H1 (cell line): ENCODE results near the gene ZNF423. TPM values are rescaled to one million over a fixed set of nuclear protein-coding genes. Genes with fewer than 3 reads are reported as not detected.

Source experiments
- CTCF ChIA-PET: fragments of 300-600 bp; sonication (Branson Sonifier 250); formaldehyde crosslinking; loops from one replicate; lab custom pipeline; 2021; ENCODE audit not compliant: partially characterized antibody; lab: Charles Lee
- POLR2A ChIA-PET: fragments of 300-600 bp; sonication (Branson Sonifier 250); formaldehyde crosslinking; loops from one replicate; lab custom pipeline; 2021; ENCODE audit warnings: inconsistent platforms; ENCODE audit not compliant: partially characterized antibody; lab: Charles Lee
- DNase-seq, 2 experiments: peaks; one replicate each; pipeline versions ENCODE4 v3.0.0 to v3.0.0-alpha.2; 2010 to 2022; ENCODE audit warnings: low spot score in 2 of 2, low read depth in 1 of 2, mixed read lengths in 1 of 2
- FAIRE-seq: peaks from 2 replicates; lab custom pipeline; 2011; peaks lifted over from hg19 to GRCh38; lab: Jason Lieb, UNC
- H2AFZ ChIP-seq: 2 replicates; pipeline ENCODE4 v1.8.1; 2012; ENCODE audit warnings: low read length, inconsistent platforms
- H2AK5ac ChIP-seq: 2 replicates; pipeline ENCODE4 v1.6.1; 2013; ENCODE audit warnings: low read depth, low read length
- H2BK120ac ChIP-seq: replicated peaks from 2 replicates; pipeline ENCODE3; 2013; ENCODE audit warnings: low read depth, low read length, inconsistent platforms
- H2BK12ac ChIP-seq: 2 replicates; pipeline ENCODE4 v1.6.1; 2013; ENCODE audit warnings: low read depth, low read length
- H2BK15ac ChIP-seq: 2 replicates; pipeline ENCODE4 v1.6.1; 2013; ENCODE audit warnings: low read length
- H2BK20ac ChIP-seq: 2 replicates; pipeline ENCODE4 v1.6.1; 2013; ENCODE audit warnings: low read length
- H2BK5ac ChIP-seq: 2 replicates; pipeline ENCODE4 v1.6.1; 2013; ENCODE audit warnings: low read depth, low read length
- H3K14ac ChIP-seq: 2 replicates; pipeline ENCODE4 v1.6.1; 2013; ENCODE audit warnings: inconsistent platforms; ENCODE audit not compliant: insufficient read length
- H3K18ac ChIP-seq: 2 replicates; pipeline ENCODE4 v1.6.1; 2013; ENCODE audit warnings: low read length; ENCODE audit errors: extremely low read depth
- H3K23ac ChIP-seq: 2 replicates; pipeline ENCODE4 v1.6.1; 2013; ENCODE audit warnings: inconsistent platforms; ENCODE audit not compliant: insufficient read length
- H3K23me2 ChIP-seq: 2 replicates; pipeline ENCODE4 v1.6.1; 2013; ENCODE audit warnings: low read depth, low read length
- H3K27ac ChIP-seq: 2 replicates; pipeline ENCODE4 v1.6.1; 2011; ENCODE audit warnings: low read depth, low read length, inconsistent platforms
- H3K27me3 ChIP-seq, 4 experiments: replicated peaks in 1 of 4; 1 replicate in 1 of 4; 2 replicates in 3 of 4; pipeline versions ENCODE4 v1.6.1 to v1.8.1; 2011 to 2013; ENCODE audit warnings: low read length in 3 of 4, mild to moderate bottlenecking in 3 of 4, inconsistent platforms in 2 of 4, mixed read lengths in 2 of 4, moderate library complexity in 1 of 4; ENCODE audit not compliant: control insufficient read depth in 3 of 4, insufficient read depth in 3 of 4; ENCODE audit errors: extremely low read depth in 1 of 4
- H3K36me3 ChIP-seq, 4 experiments: 2 replicates each; pipeline versions ENCODE4 v1.6.1 to v1.8.1; 2011 to 2013; ENCODE audit warnings: mild to moderate bottlenecking in 4 of 4, low read length in 3 of 4, moderate library complexity in 2 of 4, control low read depth in 1 of 4, inconsistent platforms in 1 of 4; ENCODE audit not compliant: insufficient read depth in 4 of 4, control insufficient read depth in 2 of 4
- H3K4ac ChIP-seq: replicated peaks from 2 replicates; pipeline ENCODE3; 2013; ENCODE audit warnings: low read length, low read depth, mixed read lengths, inconsistent platforms; ENCODE audit not compliant: insufficient read length
- H3K4me1 ChIP-seq, 4 experiments: replicated peaks in 1 of 4; 1 replicate in 1 of 4; 2 replicates in 3 of 4; pipeline versions ENCODE4 v1.6.1 to v1.8.1; 2011 to 2013; ENCODE audit warnings: low read length in 3 of 4, inconsistent platforms in 2 of 4, mixed read lengths in 1 of 4; ENCODE audit not compliant: insufficient read depth in 4 of 4, control insufficient read depth in 3 of 4
- H3K4me2 ChIP-seq, 2 experiments: 2 replicates each; pipeline versions ENCODE4 v1.6.1 to v1.8.1; 2011 to 2013; ENCODE audit warnings: low read depth in 2 of 2, low read length in 2 of 2, control low read depth in 1 of 2, inconsistent platforms in 1 of 2, mild to moderate bottlenecking in 1 of 2; ENCODE audit not compliant: insufficient read depth in 1 of 2
- H3K4me3 ChIP-seq, 4 experiments: fragments of 200-600, 300-600 bp in 1 of 4; sonication (generic), shearing (Covaris generic), sonication (Bioruptor Twin) in 1 of 4; 2 replicates each; pipeline versions ENCODE4 v1.5.1 to v1.8.1; 2011 to 2016; ENCODE audit warnings: low read length in 4 of 4, low read depth in 3 of 4, control low read depth in 2 of 4, inconsistent platforms in 2 of 4, mild to moderate bottlenecking in 2 of 4, mixed read lengths in 1 of 4, moderate library complexity in 1 of 4; ENCODE audit not compliant: insufficient read depth in 2 of 4; ENCODE audit errors: extremely low read depth in 1 of 4
- H3K56ac ChIP-seq: replicated peaks from 2 replicates; pipeline ENCODE3; 2013; ENCODE audit warnings: low read depth, mild to moderate bottlenecking, mixed read lengths, low read length, inconsistent platforms; ENCODE audit not compliant: insufficient read length
- H3K79me1 ChIP-seq: 2 replicates; pipeline ENCODE4 v1.6.1; 2013; ENCODE audit warnings: low read depth, low read length, control low read depth
- H3K79me2 ChIP-seq, 2 experiments: 2 replicates each; pipeline versions ENCODE4 v1.6.1 to v1.8.1; 2012 to 2013; ENCODE audit warnings: low read length in 2 of 2, mild to moderate bottlenecking in 2 of 2, inconsistent platforms in 1 of 2; ENCODE audit not compliant: insufficient read depth in 2 of 2, control insufficient read depth in 1 of 2
- H3K9ac ChIP-seq, 4 experiments: replicated peaks in 1 of 4; 1 replicate in 1 of 4; 2 replicates in 3 of 4; pipeline versions ENCODE4 v1.6.1 to v1.8.1; 2011 to 2013; ENCODE audit warnings: low read depth in 3 of 4, low read length in 3 of 4, control low read depth in 2 of 4, mild to moderate bottlenecking in 2 of 4, moderate library complexity in 2 of 4, inconsistent platforms in 1 of 4; ENCODE audit errors: extremely low read depth in 1 of 4
- H3K9me3 ChIP-seq, 2 experiments: 2 replicates each; pipeline versions ENCODE4 v1.6.1 to v1.8.1; 2012 to 2013; ENCODE audit warnings: mild to moderate bottlenecking in 2 of 2, moderate library complexity in 2 of 2, control low read depth in 1 of 2, inconsistent platforms in 1 of 2, low read depth in 1 of 2, low read length in 1 of 2, mixed read lengths in 1 of 2; ENCODE audit not compliant: insufficient read depth in 2 of 2
- H4K20me1 ChIP-seq, 2 experiments: replicated peaks in 1 of 2; 2 replicates each; pipeline versions ENCODE3 to v1.8.1; 2011 to 2013; ENCODE audit warnings: inconsistent platforms in 2 of 2, low read length in 2 of 2, mild to moderate bottlenecking in 1 of 2; ENCODE audit not compliant: insufficient read depth in 2 of 2, control insufficient read depth in 1 of 2
- H4K5ac ChIP-seq: 2 replicates; pipeline ENCODE4 v1.6.1; 2013; ENCODE audit warnings: low read length, low read depth, mixed read lengths, inconsistent platforms; ENCODE audit not compliant: insufficient read length
- H4K8ac ChIP-seq: 2 replicates; pipeline ENCODE4 v1.8.0; 2013; ENCODE audit warnings: mild to moderate bottlenecking, moderate library complexity, low read length, inconsistent platforms; ENCODE audit not compliant: insufficient read depth; ENCODE audit errors: extremely low read depth
- H4K91ac ChIP-seq: replicated peaks from 2 replicates; pipeline ENCODE3; 2013; ENCODE audit warnings: low read length, mixed read lengths, inconsistent platforms; ENCODE audit not compliant: insufficient read length
- EP300 ChIP-seq, 2 experiments: IDR thresholded peaks; 1 replicate in 1 of 2; 2 replicates in 1 of 2; pipeline ENCODE4 v1.6.1; 2011 to 2012; ENCODE audit warnings: low read depth in 2 of 2, low read length in 2 of 2, mild to moderate bottlenecking in 2 of 2, borderline replicate concordance in 1 of 2, inconsistent platforms in 1 of 2, moderate library complexity in 1 of 2
- EZH2 ChIP-seq: fragments of 200-600 bp; sonication (generic); IDR thresholded peaks from 2 replicates; pipeline ENCODE4 v1.7.1; 2012; ENCODE audit warnings: low read depth, mild to moderate bottlenecking, moderate library complexity, low read length, inconsistent platforms; ENCODE audit not compliant: severe bottlenecking
- MAFK ChIP-seq: IDR thresholded peaks from 2 replicates; pipeline ENCODE4 v1.6.1; 2012; ENCODE audit warnings: low read depth, mild to moderate bottlenecking, improper control_type of control experiment, low read length
- NANOG ChIP-seq: IDR thresholded peaks from 2 replicates; pipeline ENCODE4 v1.6.1; 2011; ENCODE audit warnings: low read length, low read depth, mild to moderate bottlenecking, inconsistent platforms; ENCODE audit not compliant: insufficient read depth, poor library complexity, severe bottlenecking
- SP1 ChIP-seq: IDR thresholded peaks from 2 replicates; pipeline ENCODE4 v1.6.1; 2011; ENCODE audit warnings: low read depth, low read length
- TBP ChIP-seq: IDR thresholded peaks from 2 replicates; pipeline ENCODE4 v1.6.1; 2011; ENCODE audit warnings: low read depth, low read length, improper control_type of control experiment
- TEAD4 ChIP-seq: IDR thresholded peaks from 2 replicates; pipeline ENCODE4 v1.6.1; 2012; ENCODE audit warnings: low read depth, low read length, inconsistent platforms, mixed read lengths
- WGBS, 2 experiments: shearing (Covaris generic) in 1 of 2; methylation state at CpG; one replicate each; pipeline versions ENCODE4 v1.1.6 to v1.1.7; 2013 to 2015; ENCODE audit warnings: low lambda C conversion rate in 2 of 2, mixed read lengths in 2 of 2, inconsistent platforms in 1 of 2, low coverage in 1 of 2, missing lambda C conversion rate in 1 of 2; ENCODE audit not compliant: insufficient replicate concordance in 2 of 2, insufficient coverage in 1 of 2, insufficient read length in 1 of 2; ENCODE audit errors: extremely low coverage in 1 of 2, missing lambda C conversion rate in 1 of 2; 5-methylcytosine and 5-hydroxymethylcytosine counted together
- polyA plus RNA-seq, 7 experiments: library from polyadenylated mRNA; depleted of rRNA in 3 of 7; stranded (reverse) in 5 of 7; unstranded in 2 of 7; fragments of >200 nt in 5 of 7; fragments of 200-250 nt in 2 of 7; gene quantifications; 1 replicate in 5 of 7; 2 replicates in 1 of 7; 4 replicates in 1 of 7; pipeline versions ENCODE4 v1.2.1 to v1.2.3, GENCODE V29; 2011 to 2013; ENCODE audit warnings: missing spikeins in 2 of 7, mixed read lengths in 2 of 7
- total RNA-seq: library from RNA; stranded (reverse); fragmentation: NEBNext Ultra II Directional; extraction: Animal tissue kit (Norgen Biotek cat#: 25700); gene quantifications from 2 replicates; pipeline ENCODE4 v1.2.1, GENCODE V29; 2021
- TF ChIP-seq, protein P1 (sequence below): IDR thresholded peaks from 2 replicates; pipeline ENCODE4 v1.6.1; 2012; ENCODE audit warnings: low read length, inconsistent platforms

Gene ZNF423
- total and polyA plus RNA-seq, 2 of the 8 experiments (the other 6 are each of a cell fraction or from before 2014, with no cell fraction given), result 38.2 to 52.3 TPM

DNA sequence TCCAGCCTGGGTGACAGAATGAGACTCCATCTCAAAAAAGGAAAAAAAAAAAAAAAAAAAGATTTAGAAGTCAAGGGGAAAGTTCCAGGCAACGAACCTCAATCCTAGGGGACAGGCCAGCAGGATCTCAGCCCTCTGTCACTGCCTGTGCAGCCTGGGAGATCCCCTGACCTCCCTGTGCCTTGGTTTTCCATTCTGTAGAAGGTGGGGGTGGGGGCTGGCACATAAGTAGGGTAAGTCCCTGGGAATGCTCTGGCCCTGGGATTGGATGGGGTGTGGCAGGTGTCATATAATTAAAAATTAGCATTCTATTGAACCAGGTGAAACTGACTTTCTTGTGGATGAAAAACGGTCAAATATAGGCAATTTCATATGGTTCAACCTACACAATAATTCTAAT is 391.8 kb downstream of the ZNF423 start:
- Histone ChIP-seq H2BK20ac (no peak overlapping the region), H3K23me2 (peaks cover 5% of the 10 kb centered on the region; the same call in 1 of the 2 replicates), H3K18ac (no peak overlapping the region), H2BK120ac (no peak overlapping the region), H3K9me3 (no peaks in the 10 kb centered on the region), H3K79me1 (no peaks in the 10 kb centered on the region), H3K4me2 (no peak overlapping the region; a peak in 1 of 4 replicates), H2BK15ac (no peak overlapping the region), H4K91ac (no peak overlapping the region), H4K8ac (no peak overlapping the region), H2AFZ (no peak overlapping the region), H3K36me3 (no peaks in the 10 kb centered on the region), H3K4me3 (no peak overlapping the region), H3K4me1 (peaks cover 0 to 3% (median 1%) of the 10 kb centered on the region in 4 experiments; a peak in 4 of 7 replicates), H2BK5ac (no peak overlapping the region), H3K27me3 (peaks cover 0 to 15% (median 12%) of the 10 kb centered on the region in 4 experiments; a peak in 6 of 7 replicates), H3K23ac (no peak overlapping the region), H3K79me2 (no peaks in the 10 kb centered on the region), H3K14ac (no peak overlapping the region), H3K9ac (no peak overlapping the region), H4K20me1 (no peaks in the 10 kb centered on the region)
- FAIRE-seq (no peak), DNase-seq (no peak)
- CTCF ChIA-PET, result interaction anchor here (0.6 to 2.0 kb wide), 9 partner anchors 9 to 730 kb away, joined by 3 to 7 read pairs (median 4); no protein-coding TSS in a partner anchor
- WGBS, 2 experiments, result 91% methylated on average over 2 of the region's 2 CpGs; no CpG with 5 or more reads in 1 of the 2 experiments
- POLR2A ChIA-PET, result interaction anchor here (0.7 kb wide), 1 partner anchor 628 kb away, joined by 3 read pairs; no protein-coding TSS in a partner anchor
- TF ChIP-seq SP1 (no peak), EZH2 (no peak), NANOG (no peak), MAFK (no peak), TEAD4 (no peak), EP300 (IDR thresholded peaks at IDR 0.05; ENCODE audit: borderline replicate concordance in 1 of 2, low read depth in 2 of 2, low read length in 2 of 2) (no peak), TBP (no peak)
- TF ChIP-seq, protein P1, sequence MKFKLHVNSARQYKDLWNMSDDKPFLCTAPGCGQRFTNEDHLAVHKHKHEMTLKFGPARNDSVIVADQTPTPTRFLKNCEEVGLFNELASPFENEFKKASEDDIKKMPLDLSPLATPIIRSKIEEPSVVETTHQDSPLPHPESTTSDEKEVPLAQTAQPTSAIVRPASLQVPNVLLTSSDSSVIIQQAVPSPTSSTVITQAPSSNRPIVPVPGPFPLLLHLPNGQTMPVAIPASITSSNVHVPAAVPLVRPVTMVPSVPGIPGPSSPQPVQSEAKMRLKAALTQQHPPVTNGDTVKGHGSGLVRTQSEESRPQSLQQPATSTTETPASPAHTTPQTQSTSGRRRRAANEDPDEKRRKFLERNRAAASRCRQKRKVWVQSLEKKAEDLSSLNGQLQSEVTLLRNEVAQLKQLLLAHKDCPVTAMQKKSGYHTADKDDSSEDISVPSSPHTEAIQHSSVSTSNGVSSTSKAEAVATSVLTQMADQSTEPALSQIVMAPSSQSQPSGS, result no peak
- TF ChIP-seq, all 59 proteins: peak for 0
- H3K56ac ChIP-seq, result no peak overlapping the region
- no peak overlapping the region for H2BK12ac ChIP-seq
- H2AK5ac ChIP-seq, result no peak overlapping the region
- no peak overlapping the region for H3K27ac ChIP-seq
- H3K4ac ChIP-seq, result no peak overlapping the region
- no peak overlapping the region for H4K5ac ChIP-seq
